K562 (cell line): ENCODE data around the gene MEGF11. TPM values are rescaled to one million over a fixed set of nuclear protein-coding genes. Genes with fewer than 3 reads are reported as not detected.

Source experiments
- ARNT ChIP-seq, 2 experiments: fragments of 450-650 bp; IDR thresholded peaks; 2 replicates each; pipeline ENCODE4 v1.6.1; 2016; ENCODE audit warnings: mild to moderate bottlenecking in 1 of 2
- CHD1 ChIP-seq: fragments of 200-600 bp; sonication (generic); IDR thresholded peaks from one replicate; pipeline ENCODE4 v1.6.1; 2012; ENCODE audit warnings: mild to moderate bottlenecking, moderate library complexity, low read length, inconsistent platforms
- CSDE1 ChIP-seq, 2 experiments: fragments of 450-650 bp; IDR thresholded peaks; 2 replicates each; pipeline ENCODE4 v1.6.1; 2016; ENCODE audit warnings: mild to moderate bottlenecking in 1 of 2
- EP300 ChIP-seq: IDR thresholded peaks from 2 replicates; pipeline ENCODE4 v1.6.1; 2012; ENCODE audit warnings: low read length, improper control_type of control experiment
- FOXK2 ChIP-seq, 2 experiments: fragments of 450-650 bp; IDR thresholded peaks in 1 of 2; conservative IDR thresholded peaks in 1 of 2; 2 replicates each; pipeline ENCODE4 v1.6.1; 2016; ENCODE audit warnings: low read depth in 2 of 2, mild to moderate bottlenecking in 1 of 2
- HMGN3 ChIP-seq: IDR thresholded peaks from 2 replicates; pipeline ENCODE4 v1.6.1; 2011; ENCODE audit warnings: borderline replicate concordance, low read depth, mild to moderate bottlenecking, mixed read lengths, low read length; ENCODE audit not compliant: insufficient read length; ENCODE audit errors: extremely low read depth
- NFYB ChIP-seq: IDR thresholded peaks from 2 replicates; pipeline ENCODE4 v1.6.1; 2011; ENCODE audit warnings: mild to moderate bottlenecking, moderate library complexity; ENCODE audit not compliant: insufficient read length; ENCODE audit errors: extremely low read depth
- POLR2AphosphoS2 ChIP-seq: IDR thresholded peaks from 2 replicates; pipeline ENCODE4 v1.6.1; 2012; ENCODE audit warnings: low read length, improper control_type of control experiment
- PURB ChIP-seq: sonication (generic); formaldehyde crosslinking; IDR thresholded peaks from 2 replicates; pipeline ENCODE4 v1.9.0; 2021; ENCODE audit warnings: low read depth, mild to moderate bottlenecking, missing genetic modification reagents
- TAF9B ChIP-seq: fragments of 450-650 bp; IDR thresholded peaks from 2 replicates; pipeline ENCODE4 v1.6.1; 2018; ENCODE audit warnings: mild to moderate bottlenecking; ENCODE audit not compliant: partially characterized antibody
- ZNF274 ChIP-seq: IDR thresholded peaks from 2 replicates; pipeline ENCODE4 v1.6.1; 2011; ENCODE audit warnings: low read depth, mild to moderate bottlenecking, low read length, moderate library complexity, borderline replicate concordance
- ZNF407 ChIP-seq: fragments of 450-650 bp; IDR thresholded peaks from 2 replicates; pipeline ENCODE4 v1.6.1; 2016; ENCODE audit warnings: low read depth
- polyA plus RNA-seq, 8 experiments: library from polyadenylated mRNA; depleted of rRNA in 4 of 8; stranded (reverse) in 5 of 8; unstranded in 3 of 8; fragments of >200 nt; fragmentation: Nextera tagmentation in 2 of 8; fragmentation: Illumina TruSeq in 1 of 8; extraction: Ambion mirVana in 2 of 8; extraction: Trizol in 1 of 8; gene quantifications; 2 replicates each; pipeline versions ENCODE4 v1.2.1 to v1.2.3, GENCODE V29; 2011 to 2014; ENCODE audit warnings: inconsistent platforms in 1 of 8, missing spikeins in 1 of 8
- total RNA-seq, 7 experiments: library from RNA; depleted of rRNA in 6 of 7; stranded (reverse); fragments of >200 nt in 6 of 7; fragmentation: Illumina TruSeq in 2 of 7; extraction: Trizol in 2 of 7; gene quantifications; 2 replicates each; pipeline versions ENCODE4 v1.2.1 to v1.2.3, GENCODE V29; 2011 to 2021; ENCODE audit warnings: low replicate concordance in 1 of 7
- TF ChIP-seq, protein P1 (sequence below): fragments of 450-650 bp; IDR thresholded peaks from 2 replicates; pipeline ENCODE4 v1.7.1; 2018; ENCODE audit warnings: mild to moderate bottlenecking, low read depth; ENCODE audit not compliant: partially characterized antibody
- TF ChIP-seq, protein P2 (sequence below): IDR thresholded peaks from 3 replicates; pipeline ENCODE4 v1.6.1; 2011; ENCODE audit warnings: borderline replicate concordance, mild to moderate bottlenecking, moderate library complexity; ENCODE audit not compliant: insufficient read length; ENCODE audit errors: extremely low read depth

MEGF11 gene
- total and polyA plus RNA-seq, 9 of the 15 experiments (the other 6 are each of a cell fraction or from before 2014, with no cell fraction given): 0.06 to 0.23 (median 0.20) TPM; not detected in 6

GRCh38 chr15:65868546-65869125 is 384.9 kb downstream of the MEGF11 start (continued):
- no peak for TF ChIP-seq HMGN3
- TF ChIP-seq, protein P1, sequence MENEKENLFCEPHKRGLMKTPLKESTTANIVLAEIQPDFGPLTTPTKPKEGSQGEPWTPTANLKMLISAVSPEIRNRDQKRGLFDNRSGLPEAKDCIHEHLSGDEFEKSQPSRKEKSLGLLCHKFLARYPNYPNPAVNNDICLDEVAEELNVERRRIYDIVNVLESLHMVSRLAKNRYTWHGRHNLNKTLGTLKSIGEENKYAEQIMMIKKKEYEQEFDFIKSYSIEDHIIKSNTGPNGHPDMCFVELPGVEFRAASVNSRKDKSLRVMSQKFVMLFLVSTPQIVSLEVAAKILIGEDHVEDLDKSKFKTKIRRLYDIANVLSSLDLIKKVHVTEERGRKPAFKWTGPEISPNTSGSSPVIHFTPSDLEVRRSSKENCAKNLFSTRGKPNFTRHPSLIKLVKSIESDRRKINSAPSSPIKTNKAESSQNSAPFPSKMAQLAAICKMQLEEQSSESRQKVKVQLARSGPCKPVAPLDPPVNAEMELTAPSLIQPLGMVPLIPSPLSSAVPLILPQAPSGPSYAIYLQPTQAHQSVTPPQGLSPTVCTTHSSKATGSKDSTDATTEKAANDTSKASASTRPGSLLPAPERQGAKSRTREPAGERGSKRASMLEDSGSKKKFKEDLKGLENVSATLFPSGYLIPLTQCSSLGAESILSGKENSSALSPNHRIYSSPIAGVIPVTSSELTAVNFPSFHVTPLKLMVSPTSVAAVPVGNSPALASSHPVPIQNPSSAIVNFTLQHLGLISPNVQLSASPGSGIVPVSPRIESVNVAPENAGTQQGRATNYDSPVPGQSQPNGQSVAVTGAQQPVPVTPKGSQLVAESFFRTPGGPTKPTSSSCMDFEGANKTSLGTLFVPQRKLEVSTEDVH: no peak
- TF ChIP-seq TAF9B: no peak
- 0 out of 4 replicates have a peak, but pooled peaks have one; percentile 57 to 63 for TF ChIP-seq ARNT (IDR thresholded peaks at IDR 0.05)
- TF ChIP-seq POLR2AphosphoS2: no peak
- TF ChIP-seq ZNF274: no peak
- 0 out of 4 replicates have a peak, but pooled peaks of 1 of the 2 experiments have one; percentile 65 for TF ChIP-seq FOXK2 (conservative IDR thresholded peaks at IDR 0.05 in 1 of 2, IDR thresholded peaks at IDR 0.05 in 1 of 2; ENCODE audit: low read depth in 2 of 2)
- no peak; a peak in 1 of 4 replicates for TF ChIP-seq CSDE1 (IDR thresholded peaks at IDR 0.05)
- TF ChIP-seq PURB (CRISPR knock-in tag): no peak
- TF ChIP-seq EP300: peak; percentile 62
- no peak for TF ChIP-seq NFYB
- peak; percentile 78 for TF ChIP-seq ZNF407
- TF ChIP-seq, protein P2, sequence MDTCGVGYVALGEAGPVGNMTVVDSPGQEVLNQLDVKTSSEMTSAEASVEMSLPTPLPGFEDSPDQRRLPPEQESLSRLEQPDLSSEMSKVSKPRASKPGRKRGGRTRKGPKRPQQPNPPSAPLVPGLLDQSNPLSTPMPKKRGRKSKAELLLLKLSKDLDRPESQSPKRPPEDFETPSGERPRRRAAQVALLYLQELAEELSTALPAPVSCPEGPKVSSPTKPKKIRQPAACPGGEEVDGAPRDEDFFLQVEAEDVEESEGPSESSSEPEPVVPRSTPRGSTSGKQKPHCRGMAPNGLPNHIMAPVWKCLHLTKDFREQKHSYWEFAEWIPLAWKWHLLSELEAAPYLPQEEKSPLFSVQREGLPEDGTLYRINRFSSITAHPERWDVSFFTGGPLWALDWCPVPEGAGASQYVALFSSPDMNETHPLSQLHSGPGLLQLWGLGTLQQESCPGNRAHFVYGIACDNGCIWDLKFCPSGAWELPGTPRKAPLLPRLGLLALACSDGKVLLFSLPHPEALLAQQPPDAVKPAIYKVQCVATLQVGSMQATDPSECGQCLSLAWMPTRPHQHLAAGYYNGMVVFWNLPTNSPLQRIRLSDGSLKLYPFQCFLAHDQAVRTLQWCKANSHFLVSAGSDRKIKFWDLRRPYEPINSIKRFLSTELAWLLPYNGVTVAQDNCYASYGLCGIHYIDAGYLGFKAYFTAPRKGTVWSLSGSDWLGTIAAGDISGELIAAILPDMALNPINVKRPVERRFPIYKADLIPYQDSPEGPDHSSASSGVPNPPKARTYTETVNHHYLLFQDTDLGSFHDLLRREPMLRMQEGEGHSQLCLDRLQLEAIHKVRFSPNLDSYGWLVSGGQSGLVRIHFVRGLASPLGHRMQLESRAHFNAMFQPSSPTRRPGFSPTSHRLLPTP: peak; percentile 94
- no peak for TF ChIP-seq CHD1
